GM12891 (cell line): ENCODE measurements around the gene NYAP2.

ENCODE experiments used
- DNase-seq: peaks from one replicate; pipeline ENCODE4 v3.0.0; 2011; ENCODE audit warnings: low spot score; ENCODE audit not compliant: insufficient read length
- FAIRE-seq: peaks from 2 replicates; lab custom pipeline; 2011; peaks lifted over from hg19 to GRCh38; lab: Jason Lieb, UNC
- PAX5 ChIP-seq: IDR thresholded peaks from 2 replicates; pipeline ENCODE4 v1.6.1; 2011; ENCODE audit warnings: low read length, moderate library complexity, mild to moderate bottlenecking; ENCODE audit not compliant: insufficient read depth, severe bottlenecking
- POLR2A ChIP-seq: IDR thresholded peaks from 2 replicates; pipeline ENCODE4 v1.6.1; 2011; ENCODE audit warnings: low read depth, low read length, control low read depth
- POLR2AphosphoS5 ChIP-seq: IDR thresholded peaks from 2 replicates; pipeline ENCODE4 v1.6.1; 2011; ENCODE audit warnings: low read depth, low read length, control low read depth
- POU2F2 ChIP-seq: IDR thresholded peaks from 2 replicates; pipeline ENCODE4 v1.6.1; 2011; ENCODE audit warnings: low read depth, mild to moderate bottlenecking, control low read depth, low read length, moderate library complexity
- SPI1 ChIP-seq: IDR thresholded peaks from 2 replicates; pipeline ENCODE4 v1.6.1; 2011; ENCODE audit warnings: low read depth, low read length, control low read depth
- TAF1 ChIP-seq: IDR thresholded peaks from 2 replicates; pipeline ENCODE4 v1.6.1; 2011; ENCODE audit warnings: low read depth, low read length, control low read depth

NYAP2 gene

DNA sequence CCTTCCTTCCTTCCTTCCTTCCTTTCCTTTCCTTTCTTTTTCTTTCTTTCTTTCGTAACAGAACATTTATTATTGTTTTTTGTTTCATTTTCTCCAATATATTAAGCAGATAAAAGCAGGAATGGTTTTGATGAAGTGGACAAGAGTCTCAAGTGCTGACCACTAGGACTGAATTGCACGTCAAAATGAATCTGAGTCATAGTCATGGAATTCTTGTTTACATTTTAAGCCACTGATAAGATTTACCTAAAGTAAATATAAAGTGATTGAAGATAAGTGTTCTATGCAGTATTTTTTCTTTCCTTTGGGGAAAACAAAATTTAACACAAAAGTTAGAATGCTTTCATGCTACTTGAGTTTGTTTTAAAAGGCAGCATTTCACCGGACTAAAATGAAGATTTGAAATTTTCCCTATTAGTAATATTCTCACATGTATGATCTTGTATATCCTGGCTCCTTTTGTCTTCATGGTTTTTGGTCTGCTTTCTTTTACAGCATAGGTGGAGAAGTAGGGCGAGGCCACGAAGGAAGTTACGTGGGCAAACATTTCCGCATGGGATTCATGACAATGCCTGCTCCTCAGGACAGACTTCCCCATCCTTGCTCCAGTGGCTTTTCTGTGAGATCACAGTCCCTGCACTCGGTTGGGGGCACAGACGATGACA is 113.5 kb downstream of the NYAP2 start:
- FAIRE-seq = no peak
- no peak for TF ChIP-seq TAF1
- TF ChIP-seq POLR2AphosphoS5 = no peak
- no peak for TF ChIP-seq PAX5
- TF ChIP-seq POU2F2 = no peak
- no peak for TF ChIP-seq SPI1
- no peak for TF ChIP-seq POLR2A
- DNase-seq = no peak

DNA sequence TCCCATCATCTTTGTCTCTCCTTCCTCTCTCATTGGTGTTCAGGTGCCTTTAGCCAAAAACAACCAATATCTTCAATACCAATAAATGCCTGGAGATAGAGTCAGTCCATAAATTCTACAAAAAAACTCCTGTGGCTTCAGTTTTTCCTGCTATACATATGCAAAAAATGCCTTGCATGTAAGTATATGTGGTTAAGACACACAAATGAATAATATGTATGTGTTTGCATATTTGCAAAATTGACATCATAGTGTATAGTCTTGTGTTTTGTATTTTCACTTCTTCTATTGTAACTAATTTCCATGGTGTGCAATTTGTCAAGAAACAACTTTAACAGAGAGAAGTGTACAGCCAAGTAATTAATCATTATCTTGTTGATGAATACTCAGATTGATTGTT is 115.5 kb downstream of the NYAP2 start:
- DNase-seq (no peak), FAIRE-seq (no peak)
- TF ChIP-seq SPI1 (no peak), POLR2AphosphoS5 (no peak), TAF1 (no peak), PAX5 (no peak), POU2F2 (no peak), POLR2A (no peak)

DNA sequence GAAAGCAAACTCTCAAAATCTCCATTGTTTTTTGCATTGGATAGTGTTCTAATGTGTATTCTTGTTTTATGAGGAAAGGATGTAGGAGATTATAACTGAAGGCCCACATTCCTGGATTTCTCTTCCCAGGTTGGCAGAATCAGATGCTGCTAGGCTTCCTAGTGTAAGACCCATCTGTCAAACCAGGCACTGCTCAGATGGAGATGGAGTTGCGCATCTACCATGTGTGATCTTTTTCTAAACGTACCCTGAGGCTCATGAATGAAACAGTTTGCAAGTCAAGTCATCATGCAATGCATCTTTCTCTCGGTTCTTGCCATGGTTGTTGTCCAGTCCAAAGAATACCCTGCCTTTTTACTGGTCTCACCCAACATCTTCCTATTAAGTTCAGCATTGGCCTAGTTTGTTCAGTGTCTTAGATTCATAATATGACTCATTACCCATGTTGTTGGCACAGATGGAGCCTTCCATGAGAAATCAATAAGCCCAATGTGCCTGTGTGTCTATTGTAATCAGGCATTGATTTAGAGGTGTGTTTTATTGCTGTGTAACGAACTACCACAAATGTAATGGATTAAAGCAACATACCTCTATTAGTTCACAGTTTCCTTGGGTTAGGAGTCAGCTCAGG is 127.4 kb downstream of the NYAP2 start:
- DNase-seq (no peak), FAIRE-seq (no peak)
- no peak for TF ChIP-seq SPI1
- TF ChIP-seq POU2F2 = no peak
- no peak for TF ChIP-seq TAF1
- TF ChIP-seq POLR2AphosphoS5 = no peak
- no peak for TF ChIP-seq PAX5
- no peak for TF ChIP-seq POLR2A

DNA sequence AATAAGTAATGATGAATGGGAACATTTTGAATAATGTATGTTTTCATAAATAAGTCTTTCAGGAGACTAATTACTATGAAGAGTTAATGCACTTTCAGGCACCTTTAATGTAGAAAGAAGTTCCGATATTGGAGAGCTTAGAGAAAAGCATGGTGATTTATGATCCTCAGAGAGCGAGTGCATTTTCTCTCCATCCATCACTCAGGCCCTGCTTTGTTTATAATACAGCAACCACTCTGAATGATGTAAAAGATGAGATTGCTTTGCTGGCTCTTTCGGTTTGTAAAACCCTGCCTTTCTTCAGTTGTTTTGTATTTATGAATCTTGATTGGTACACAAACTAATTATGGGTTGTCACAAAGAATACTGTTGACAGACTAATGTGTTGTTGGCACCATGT is 132.0 kb downstream of the NYAP2 start:
- no peak for TF ChIP-seq SPI1
- TF ChIP-seq TAF1 = no peak
- TF ChIP-seq POLR2AphosphoS5 = no peak
- no peak for TF ChIP-seq PAX5
- no peak for TF ChIP-seq POLR2A
- no peak for TF ChIP-seq POU2F2
- no peak for FAIRE-seq

DNA sequence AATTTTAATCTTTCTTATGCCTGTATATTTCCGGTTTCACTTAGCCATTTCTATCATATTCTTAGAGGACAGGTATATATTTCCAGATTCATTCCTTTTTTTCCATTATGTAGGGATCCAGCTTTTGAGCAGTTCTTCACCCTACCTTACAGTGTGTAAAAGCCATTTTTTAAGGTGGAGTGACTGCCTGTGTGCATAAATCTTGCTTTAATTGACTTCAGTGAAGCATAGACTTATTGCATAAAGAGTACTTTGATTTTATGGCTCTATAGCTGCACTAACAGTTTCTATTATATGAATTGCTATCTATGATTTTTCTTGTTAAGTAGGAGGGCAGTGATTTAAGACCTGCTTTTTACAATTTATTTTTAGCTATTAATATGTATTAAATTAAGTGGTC is 132.6 kb downstream of the NYAP2 start:
- no peak for TF ChIP-seq POU2F2
- TF ChIP-seq POLR2AphosphoS5 = no peak
- TF ChIP-seq POLR2A = no peak
- TF ChIP-seq PAX5 = no peak
- no peak for TF ChIP-seq SPI1
- no peak for TF ChIP-seq TAF1
- FAIRE-seq (no peak), DNase-seq (no peak)

More for the DNA sequence above, 132.0 kb downstream of the NYAP2 start:
- DNase-seq = no peak

DNA sequence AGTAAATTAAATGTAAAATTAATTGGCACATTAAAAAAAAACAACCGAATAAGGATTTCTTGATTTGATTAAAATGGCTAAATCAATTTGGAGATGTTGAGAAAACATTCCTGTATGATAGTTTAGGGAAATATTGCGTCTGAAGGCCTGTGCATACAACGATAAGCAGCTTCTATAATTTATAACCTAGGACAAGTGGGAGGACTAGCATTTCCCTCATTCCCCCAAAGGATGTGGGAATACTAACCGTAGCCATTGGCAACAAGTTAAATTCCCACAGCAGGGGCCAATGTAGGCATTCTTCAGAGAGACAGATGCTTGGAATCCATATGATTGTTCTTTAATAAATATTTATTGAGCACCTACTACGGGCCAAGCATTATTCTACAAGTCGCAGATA is 134.5 kb downstream of the NYAP2 start:
- DNase-seq (no peak), FAIRE-seq (no peak)
- TF ChIP-seq POLR2A (no peak), TAF1 (no peak), POLR2AphosphoS5 (no peak), POU2F2 (no peak), PAX5 (no peak), SPI1 (no peak)

DNA sequence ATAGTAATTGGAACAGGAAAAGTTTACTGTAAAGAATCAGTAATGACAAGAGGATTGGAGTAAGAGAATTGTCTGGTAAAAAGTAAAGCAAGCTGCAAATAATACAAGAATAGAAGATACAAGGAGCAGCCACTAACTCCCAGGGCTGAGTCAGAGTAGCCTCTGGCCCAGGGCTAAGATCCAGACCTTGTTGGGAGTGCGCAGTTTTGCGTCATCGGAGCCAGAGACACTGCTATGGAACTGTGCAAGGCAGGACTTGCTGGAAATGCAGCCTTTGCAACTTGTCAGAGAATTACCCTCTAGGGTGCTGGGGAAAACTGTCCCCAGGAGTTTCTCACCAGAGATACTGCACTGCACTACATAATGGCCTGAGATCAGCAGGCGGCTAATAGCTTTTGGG is 135.2 kb downstream of the NYAP2 start:
- no peak for FAIRE-seq

DNA sequence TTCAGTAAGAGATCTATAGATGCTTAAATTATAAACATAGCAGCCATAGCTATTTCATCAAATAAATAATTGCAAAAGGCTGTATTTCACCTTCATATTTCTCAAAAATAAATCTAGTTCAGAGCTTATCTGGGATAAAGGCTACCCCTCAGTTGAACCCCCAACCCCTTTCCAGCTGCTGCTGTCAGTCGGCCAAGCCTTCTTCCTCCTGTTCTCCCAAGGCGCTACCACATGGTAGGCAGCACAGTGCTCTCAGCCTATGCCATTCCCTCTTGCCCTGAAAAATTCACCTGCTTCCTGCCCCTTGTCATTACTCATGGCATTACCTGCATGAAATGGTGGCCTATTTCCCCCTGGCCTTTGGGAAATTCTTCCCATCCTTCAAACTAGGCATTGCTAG is 136.5 kb downstream of the NYAP2 start:
- TF ChIP-seq POLR2AphosphoS5 (no peak), POU2F2 (no peak), PAX5 (no peak), POLR2A (no peak), SPI1 (no peak), TAF1 (no peak)
- no peak for FAIRE-seq

More for the DNA sequence above, 135.2 kb downstream of the NYAP2 start:
- TF ChIP-seq TAF1 (no peak), PAX5 (no peak), POLR2AphosphoS5 (no peak), POLR2A (no peak), POU2F2 (no peak), SPI1 (no peak)
- DNase-seq = no peak

DNA sequence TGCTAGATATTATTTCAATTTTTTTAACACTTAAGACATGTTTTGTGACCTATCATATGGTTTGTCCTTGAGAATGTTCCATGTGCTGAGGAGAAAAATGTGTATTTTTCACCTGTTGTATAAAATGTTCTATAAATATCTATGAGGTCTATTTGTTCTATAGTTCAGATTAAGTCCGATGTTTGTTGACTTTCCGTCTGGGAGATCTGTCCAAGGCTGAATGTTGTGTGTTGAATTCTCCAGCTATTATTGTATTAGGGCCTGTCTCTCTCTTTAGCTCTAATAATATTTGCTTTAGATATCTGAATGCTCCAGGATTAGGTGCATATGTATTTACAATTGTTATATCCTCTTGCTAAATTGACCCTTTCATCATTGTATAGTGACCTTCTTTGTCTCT is 144.1 kb downstream of the NYAP2 start:
- FAIRE-seq (no peak), DNase-seq (no peak)
- TF ChIP-seq PAX5 (no peak), SPI1 (no peak), POLR2A (no peak), POLR2AphosphoS5 (no peak), TAF1 (no peak), POU2F2 (no peak)

More for the DNA sequence above, 136.5 kb downstream of the NYAP2 start:
- no peak for DNase-seq
